SK-N-SH (cell line): ENCODE results near the gene SASH1. TPM values are rescaled to one million over a fixed set of nuclear protein-coding genes. Genes with fewer than 3 reads are reported as not detected.

ENCODE experiments used
- CTCF ChIA-PET: fragments of 300-600, 350-600 bp; formaldehyde crosslinking; extraction: SDS; loops from one replicate; lab custom pipeline; 2021; lab: Yijun Ruan, JAX
- POLR2A ChIA-PET: fragments of 350-600 bp; sonication (Branson Sonifier 250); formaldehyde crosslinking; extraction: SDS; loops from one replicate; lab custom pipeline; 2020; ENCODE audit warnings: antibody characterized with exemption, inconsistent platforms; lab: Yijun Ruan, JAX
- DNase-seq: peaks from one replicate; pipeline ENCODE4 v3.0.0; 2012
- H2AFZ ChIP-seq: fragments of 200-600 bp; sonication (generic); 2 replicates; pipeline ENCODE4 v1.8.1; 2016; ENCODE audit warnings: antibody characterized with exemption, mild to moderate bottlenecking, low read depth
- H3F3A ChIP-seq: fragments of 200-600 bp; sonication (generic); replicated peaks from 2 replicates; pipeline ENCODE3; 2016; ENCODE audit warnings: antibody characterized with exemption, mild to moderate bottlenecking; ENCODE audit not compliant: insufficient read depth
- H3K27ac ChIP-seq, 2 experiments: fragments of 200-500 bp in 1 of 2; fragments of 200-600 bp in 1 of 2; sonication (Bioruptor generic) in 1 of 2; sonication (generic), shearing (Covaris generic) in 1 of 2; 2 replicates each; pipeline versions ENCODE4 v1.5.1 to v1.6.1; 2014 to 2016; ENCODE audit warnings: low read depth in 2 of 2, inconsistent platforms in 1 of 2, low read length in 1 of 2, mild to moderate bottlenecking in 1 of 2, mixed read lengths in 1 of 2
- H3K27me3 ChIP-seq: fragments of 200-600 bp; sonication (generic), shearing (Covaris generic); 2 replicates; pipeline ENCODE4 v1.6.1; 2016; ENCODE audit warnings: mixed run types; ENCODE audit not compliant: insufficient read depth
- H3K36me3 ChIP-seq, 2 experiments: fragments of 200-500 bp in 1 of 2; fragments of 200-600 bp in 1 of 2; sonication (Bioruptor generic) in 1 of 2; sonication (generic) in 1 of 2; replicated peaks in 1 of 2; 2 replicates each; pipeline versions ENCODE3 to v1.5.1; 2014 to 2016; ENCODE audit warnings: low read length in 1 of 2, mild to moderate bottlenecking in 1 of 2; ENCODE audit not compliant: insufficient read depth in 2 of 2, control insufficient read depth in 1 of 2
- H3K4me1 ChIP-seq, 2 experiments: fragments of 200-500 bp in 1 of 2; fragments of 200-600 bp in 1 of 2; sonication (Bioruptor generic) in 1 of 2; sonication (generic), shearing (Covaris generic) in 1 of 2; 2 replicates each; pipeline versions ENCODE4 v1.5.1 to v1.6.1; 2014 to 2016; ENCODE audit warnings: low read depth in 1 of 2, low read length in 1 of 2, mixed run types in 1 of 2; ENCODE audit not compliant: insufficient read depth in 2 of 2, control insufficient read depth in 1 of 2
- H3K4me2 ChIP-seq: fragments of 200-600 bp; sonication (generic), shearing (Covaris generic); 2 replicates; pipeline ENCODE4 v1.6.1; 2017; ENCODE audit warnings: mixed run types
- H3K4me3 ChIP-seq, 2 experiments: fragments of 200-500 bp in 1 of 2; fragments of 200-600 bp in 1 of 2; sonication (Bioruptor generic) in 1 of 2; sonication (generic), shearing (Covaris generic) in 1 of 2; 2 replicates each; pipeline versions ENCODE4 v1.5.1 to v1.8.1; 2014 to 2016; ENCODE audit warnings: low read depth in 2 of 2, inconsistent platforms in 1 of 2, low read length in 1 of 2, mild to moderate bottlenecking in 1 of 2, mixed read lengths in 1 of 2, moderate library complexity in 1 of 2
- H3K79me2 ChIP-seq: fragments of 200-600 bp; sonication (generic); 2 replicates; pipeline ENCODE4 v1.8.1; 2017; ENCODE audit warnings: mild to moderate bottlenecking; ENCODE audit not compliant: insufficient read depth
- H3K9ac ChIP-seq: fragments of 200-600 bp; sonication (generic); 2 replicates; pipeline ENCODE4 v1.6.1; 2017; ENCODE audit warnings: mixed run types
- H3K9me2 ChIP-seq: fragments of 200-600 bp; sonication (generic); 2 replicates; pipeline ENCODE4 v1.6.1; 2017; ENCODE audit warnings: mixed run types
- H3K9me3 ChIP-seq: fragments of 200-600 bp; sonication (generic); 2 replicates; pipeline ENCODE4 v1.6.1; 2017; ENCODE audit warnings: mixed run types, mild to moderate bottlenecking, moderate library complexity
- H4K20me1 ChIP-seq: fragments of 200-600 bp; sonication (generic); 2 replicates; pipeline ENCODE4 v1.6.1; 2017; ENCODE audit warnings: mild to moderate bottlenecking, mixed run types; ENCODE audit not compliant: insufficient read depth
- CTCF ChIP-seq: fragments of 200-600 bp; sonication (generic); IDR thresholded peaks from 2 replicates; pipeline ENCODE4 v1.6.1; 2017; ENCODE audit warnings: antibody characterized with exemption, mild to moderate bottlenecking, moderate library complexity
- EP300 ChIP-seq, 2 experiments: IDR thresholded peaks; 2 replicates each; pipeline versions ENCODE4 v1.4.0 to v1.6.1; 2012; ENCODE audit warnings: borderline replicate concordance in 1 of 2, low read depth in 1 of 2, low read length in 1 of 2
- FOXJ3 ChIP-seq: sonication (generic); formaldehyde crosslinking; IDR thresholded peaks from 2 replicates; pipeline ENCODE4 v1.5.1; 2020; ENCODE audit warnings: mild to moderate bottlenecking, missing genetic modification reagents
- FOXM1 ChIP-seq: IDR thresholded peaks from 2 replicates; pipeline ENCODE4 v1.4.0; 2012; ENCODE audit warnings: low read depth, mild to moderate bottlenecking
- GABPA ChIP-seq: IDR thresholded peaks from 2 replicates; pipeline ENCODE4 v1.4.0; 2012; ENCODE audit warnings: low read depth, mild to moderate bottlenecking
- GATA2 ChIP-seq: sonication (generic); formaldehyde crosslinking; IDR thresholded peaks from 2 replicates; pipeline ENCODE4 v1.5.0; 2020; ENCODE audit warnings: mild to moderate bottlenecking, missing genetic modification reagents
- JUND ChIP-seq: IDR thresholded peaks from 2 replicates; pipeline ENCODE4 v1.4.0; 2012
- MEF2A ChIP-seq: IDR thresholded peaks from 2 replicates; pipeline ENCODE4 v1.4.0; 2012; ENCODE audit warnings: low read depth, borderline replicate concordance
- MXI1 ChIP-seq: IDR thresholded peaks from 2 replicates; pipeline ENCODE4 v1.6.1; 2012; ENCODE audit warnings: mild to moderate bottlenecking, low read depth, low read length, improper control_type of control experiment
- NFIC ChIP-seq: IDR thresholded peaks from 2 replicates; pipeline ENCODE4 v1.4.0; 2012; ENCODE audit warnings: borderline replicate concordance
- NRF1 ChIP-seq: IDR thresholded peaks from 2 replicates; pipeline ENCODE4 v1.6.1; 2012; ENCODE audit warnings: low read depth, mild to moderate bottlenecking, low read length
- PBX3 ChIP-seq: IDR thresholded peaks from 2 replicates; pipeline ENCODE4; 2012
- POLR2AphosphoS5 ChIP-seq: IDR thresholded peaks from 2 replicates; pipeline ENCODE4 v1.6.1; 2012; ENCODE audit warnings: low read depth, low read length
- RAD21 ChIP-seq: IDR thresholded peaks from 2 replicates; pipeline ENCODE4 v1.6.1; 2012; ENCODE audit warnings: mild to moderate bottlenecking, low read length
- REST ChIP-seq: IDR thresholded peaks from 2 replicates; pipeline ENCODE4 v1.6.1; 2012; ENCODE audit warnings: mild to moderate bottlenecking, low read depth, low read length, moderate library complexity
- SMC3 ChIP-seq: IDR thresholded peaks from 2 replicates; pipeline ENCODE4 v1.6.1; 2012; ENCODE audit warnings: low read depth, low read length, improper control_type of control experiment
- TAF1 ChIP-seq: IDR thresholded peaks from 2 replicates; pipeline ENCODE4 v1.6.1; 2012; ENCODE audit warnings: low read depth, mild to moderate bottlenecking, low read length, moderate library complexity, borderline replicate concordance
- USF2 ChIP-seq: fragments of 150-350 bp; IDR thresholded peaks from 2 replicates; pipeline ENCODE4 v1.6.1; 2017; ENCODE audit warnings: antibody characterized with exemption, low read length, low read depth, borderline replicate concordance
- YY1 ChIP-seq: IDR thresholded peaks from 2 replicates; pipeline ENCODE4 v1.4.0; 2012; ENCODE audit warnings: low read depth, mild to moderate bottlenecking
- WGBS: methylation state at CpG from one replicate; pipeline ENCODE4 v1.1.6; 2017; ENCODE audit warnings: low lambda C conversion rate; 5-methylcytosine and 5-hydroxymethylcytosine counted together
- polyA plus RNA-seq, 3 experiments: library from polyadenylated mRNA; depleted of rRNA; stranded (reverse); fragments of >200 nt; gene quantifications; 2 replicates each; pipeline ENCODE4 v1.2.3, GENCODE V29; 2012

Gene SASH1
- polyA plus RNA-seq, 1 of the 3 experiments (the other 2 are of a cell fraction) = 19.8 TPM

GRCh38 chr6:148463671-148464070 is 121.0 kb downstream of the SASH1 start:
- DNase-seq = no peak
- Histone ChIP-seq H3K27me3 (no peaks in the 10 kb centered on the region), H3K9me3 (no peaks in the 10 kb centered on the region), H3K36me3 (peaks cover 2 to 10% of the 10 kb centered on the region in 2 experiments), H3K4me3 (no peak overlapping the region), H3K9ac (no peak overlapping the region), H3K79me2 (peaks cover 65% of the 10 kb centered on the region), H3K9me2 (no peaks in the 10 kb centered on the region), H3K27ac (peak overlapping the region in 1 of 2 experiments; percentile 47; a peak in 1 of 4 replicates), H3K4me2 (no peak overlapping the region), H2AFZ (no peak overlapping the region), H3K4me1 (peaks cover 0 to 15% of the 10 kb centered on the region in 2 experiments; a peak in 2 of 4 replicates), H3F3A (peaks cover 26% of the 10 kb centered on the region), H4K20me1 (no peaks in the 10 kb centered on the region)
- CTCF ChIA-PET = interaction anchor here (0.8 to 3.4 kb wide), 10 partner anchors 12 to 319 kb away, joined by 3 to 17 read pairs (median 4); no protein-coding TSS in a partner anchor
- 91% methylated on average over 2 of the region's 2 CpGs for WGBS
- TF ChIP-seq GABPA (no peak), REST (no peak), SMC3 (no peak), MEF2A (no peak), MXI1 (no peak), FOXJ3 (CRISPR knock-in tag) (no peak), FOXM1 (no peak), GATA2 (CRISPR knock-in tag) (no peak), POLR2AphosphoS5 (no peak), RAD21 (no peak), NFIC (no peak), USF2 (no peak), JUND (no peak), NRF1 (no peak), EP300 (IDR thresholded peaks at IDR 0.05; ENCODE audit: borderline replicate concordance in 1 of 2, low read depth in 1 of 2, low read length in 1 of 2) (no peak), YY1 (no peak), PBX3 (no peak), TAF1 (no peak), CTCF (no peak)
- POLR2A ChIA-PET = no interaction called here
